ENCODE results near the gene INO80. TPM values are rescaled to one million over a fixed set of nuclear protein-coding genes. Genes with fewer than 3 reads are reported as not detected.
"Not testable (repeated sequence)": the region's sequence is repeated elsewhere in the genome, so short reads cannot be mapped to it uniquely, and the experiment has no call there.

The INO80 gene
- total RNA-seq, 6 donors from 2014 or later: 22.8 to 92.2 (median 43.9) TPM

DNA sequence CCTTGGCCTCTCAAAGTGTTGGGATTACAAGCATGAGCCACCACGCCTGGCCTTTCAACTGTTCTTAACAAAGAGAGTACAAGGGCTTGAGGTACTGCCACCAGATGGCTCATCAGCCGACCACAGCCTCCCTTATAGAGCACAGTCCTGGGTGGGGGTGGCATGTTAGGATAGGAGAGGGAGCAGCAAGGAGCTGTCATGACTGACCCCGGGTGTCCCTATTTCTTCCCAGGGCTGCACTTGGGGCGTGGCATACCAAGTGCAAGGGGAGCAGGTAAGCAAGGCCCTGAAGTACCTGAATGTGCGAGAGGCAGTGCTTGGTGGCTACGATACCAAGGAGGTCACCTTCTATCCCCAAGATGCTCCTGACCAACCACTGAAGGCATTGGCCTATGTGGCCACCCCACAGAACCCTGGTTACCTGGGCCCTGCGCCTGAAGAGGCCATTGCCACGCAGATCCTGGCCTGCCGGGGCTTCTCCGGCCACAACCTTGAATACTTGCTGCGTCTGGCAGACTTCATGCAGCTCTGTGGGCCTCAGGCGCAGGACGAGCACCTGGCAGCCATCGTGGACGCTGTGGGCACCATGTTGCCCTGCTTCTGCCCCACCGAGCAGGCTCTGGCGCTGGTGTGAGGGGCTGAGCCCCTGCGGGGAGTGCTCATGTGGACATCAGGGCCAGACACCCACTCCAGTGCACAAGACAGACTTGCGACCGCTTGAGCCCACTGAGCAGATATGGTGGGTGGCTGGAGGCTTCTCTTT lies 160.8 kb downstream of the INO80 start:
- Histone ChIP-seq H3K4me1 (peaks cover 15 to 27% (median 22%) of the 10 kb centered on the region in 4 donors), H3K9me3 (no peaks in the 10 kb centered on the region), H3K4me3 (no peak overlapping the region), H3K27me3 (no peaks in the 10 kb centered on the region), H3K27ac (no peak overlapping the region), H3K36me3 (peaks cover 0 to 7% (median 0%) of the 10 kb centered on the region in 4 donors)
- peak in 1 of 2 donors; percentile 78 for DNase-seq
- ATAC-seq (ENCODE audit: low FRiP score in 2 of 2): no peak
- TF ChIP-seq POLR2AphosphoS5 (IDR thresholded peaks at IDR 0.05) (no peak), POLR2A (IDR thresholded peaks at IDR 0.05) (no peak), EP300 (IDR thresholded peaks at IDR 0.05) (no peak)
- TF ChIP-seq, protein P1, sequence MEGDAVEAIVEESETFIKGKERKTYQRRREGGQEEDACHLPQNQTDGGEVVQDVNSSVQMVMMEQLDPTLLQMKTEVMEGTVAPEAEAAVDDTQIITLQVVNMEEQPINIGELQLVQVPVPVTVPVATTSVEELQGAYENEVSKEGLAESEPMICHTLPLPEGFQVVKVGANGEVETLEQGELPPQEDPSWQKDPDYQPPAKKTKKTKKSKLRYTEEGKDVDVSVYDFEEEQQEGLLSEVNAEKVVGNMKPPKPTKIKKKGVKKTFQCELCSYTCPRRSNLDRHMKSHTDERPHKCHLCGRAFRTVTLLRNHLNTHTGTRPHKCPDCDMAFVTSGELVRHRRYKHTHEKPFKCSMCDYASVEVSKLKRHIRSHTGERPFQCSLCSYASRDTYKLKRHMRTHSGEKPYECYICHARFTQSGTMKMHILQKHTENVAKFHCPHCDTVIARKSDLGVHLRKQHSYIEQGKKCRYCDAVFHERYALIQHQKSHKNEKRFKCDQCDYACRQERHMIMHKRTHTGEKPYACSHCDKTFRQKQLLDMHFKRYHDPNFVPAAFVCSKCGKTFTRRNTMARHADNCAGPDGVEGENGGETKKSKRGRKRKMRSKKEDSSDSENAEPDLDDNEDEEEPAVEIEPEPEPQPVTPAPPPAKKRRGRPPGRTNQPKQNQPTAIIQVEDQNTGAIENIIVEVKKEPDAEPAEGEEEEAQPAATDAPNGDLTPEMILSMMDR (IDR thresholded peaks at IDR 0.05): no peak
- WGBS, 2 donors: 90 to 96% methylated on average over 9 to 12 of the region's 20 CpGs

DNA sequence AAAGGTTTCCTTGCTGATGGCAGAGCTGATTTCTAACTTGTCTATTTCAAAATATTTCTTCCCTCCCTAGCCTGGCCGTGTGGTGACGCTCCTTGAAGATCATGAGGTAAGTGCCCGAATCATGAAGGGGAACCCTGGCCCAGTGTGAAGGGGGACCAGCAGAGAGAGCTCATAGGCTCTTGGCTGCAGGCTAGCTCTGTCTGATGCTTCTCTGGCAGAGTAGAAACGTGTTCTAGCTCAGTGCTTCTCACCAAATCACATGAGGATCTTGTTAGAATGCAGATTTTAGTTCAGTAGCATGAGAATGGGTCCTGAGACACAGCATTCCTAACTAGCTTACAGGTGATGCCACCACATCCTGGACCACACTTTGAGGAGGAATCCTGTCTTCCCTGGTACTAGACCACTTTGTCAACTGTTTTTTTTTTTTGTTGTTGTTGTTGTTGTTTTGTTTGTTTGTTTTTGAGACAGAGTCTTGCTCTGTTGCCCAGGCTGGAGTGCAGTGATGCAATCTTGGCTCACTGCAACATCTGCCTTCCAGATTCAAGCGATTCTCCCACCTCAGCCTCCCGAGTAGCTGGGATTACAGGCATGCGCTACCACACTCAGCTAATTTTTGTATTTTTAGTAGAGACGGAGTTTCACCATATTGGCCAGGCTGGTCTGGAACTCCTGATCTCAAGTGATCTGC lies 161.8 kb downstream of the INO80 start:
- H3K4me3 ChIP-seq: peak overlapping the region in 3 of 4 donors; percentile 62 to 74 (median 69)
- WGBS, 2 donors: 71 to 76% methylated on average over 5 to 8 of the region's 8 CpGs
- H3K27ac ChIP-seq; ATAC-seq (ENCODE audit: low FRiP score in 2 of 2); H3K27me3 ChIP-seq; DNase-seq; H3K9me3 ChIP-seq; H3K36me3 ChIP-seq: not testable (repeated sequence)
- H3K4me1 ChIP-seq: peaks cover 15 to 32% (median 23%) of the 10 kb centered on the region in 4 donors

DNA sequence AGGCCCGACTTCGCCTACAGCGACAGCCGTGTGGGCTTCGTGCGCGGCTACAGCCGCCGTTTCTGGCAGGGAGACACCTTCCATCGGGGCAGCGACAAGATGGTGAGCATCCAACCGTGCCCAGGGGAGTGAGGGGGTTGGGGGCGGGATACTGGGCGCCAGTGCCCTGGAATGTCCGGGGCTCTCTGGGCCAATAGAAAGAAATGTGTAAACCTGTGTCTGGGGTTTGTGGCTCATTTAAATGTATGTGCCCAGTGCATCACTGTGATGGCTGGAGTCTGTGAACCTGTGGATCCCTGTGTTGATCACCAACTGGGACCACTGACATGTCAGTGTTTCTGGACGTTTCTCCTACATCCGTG lies 162.4 kb downstream of the INO80 start:
- Histone ChIP-seq H3K4me3 (peak overlapping the region; percentile 61 to 74 (median 66)), H3K4me1 (peaks cover 15 to 34% (median 26%) of the 10 kb centered on the region in 4 donors), H3K27ac (peak overlapping the region in 3 of 4 donors; percentile 84 to 89 (median 87)), H3K27me3 (no peaks in the 10 kb centered on the region), H3K9me3 (no peaks in the 10 kb centered on the region), H3K36me3 (peaks cover 0 to 7% (median 0%) of the 10 kb centered on the region in 4 donors)
- no peak for TF ChIP-seq EP300 (IDR thresholded peaks at IDR 0.05)
- TF ChIP-seq, protein P1 (IDR thresholded peaks at IDR 0.05): no peak
- no peak for TF ChIP-seq POLR2A (IDR thresholded peaks at IDR 0.05)
- 7 to 9% methylated on average over 7 to 15 of the region's 17 CpGs for WGBS, 2 donors
- DNase-seq (no peak), ATAC-seq (ENCODE audit: low FRiP score in 2 of 2) (peak; percentile 1 to 14)

DNA sequence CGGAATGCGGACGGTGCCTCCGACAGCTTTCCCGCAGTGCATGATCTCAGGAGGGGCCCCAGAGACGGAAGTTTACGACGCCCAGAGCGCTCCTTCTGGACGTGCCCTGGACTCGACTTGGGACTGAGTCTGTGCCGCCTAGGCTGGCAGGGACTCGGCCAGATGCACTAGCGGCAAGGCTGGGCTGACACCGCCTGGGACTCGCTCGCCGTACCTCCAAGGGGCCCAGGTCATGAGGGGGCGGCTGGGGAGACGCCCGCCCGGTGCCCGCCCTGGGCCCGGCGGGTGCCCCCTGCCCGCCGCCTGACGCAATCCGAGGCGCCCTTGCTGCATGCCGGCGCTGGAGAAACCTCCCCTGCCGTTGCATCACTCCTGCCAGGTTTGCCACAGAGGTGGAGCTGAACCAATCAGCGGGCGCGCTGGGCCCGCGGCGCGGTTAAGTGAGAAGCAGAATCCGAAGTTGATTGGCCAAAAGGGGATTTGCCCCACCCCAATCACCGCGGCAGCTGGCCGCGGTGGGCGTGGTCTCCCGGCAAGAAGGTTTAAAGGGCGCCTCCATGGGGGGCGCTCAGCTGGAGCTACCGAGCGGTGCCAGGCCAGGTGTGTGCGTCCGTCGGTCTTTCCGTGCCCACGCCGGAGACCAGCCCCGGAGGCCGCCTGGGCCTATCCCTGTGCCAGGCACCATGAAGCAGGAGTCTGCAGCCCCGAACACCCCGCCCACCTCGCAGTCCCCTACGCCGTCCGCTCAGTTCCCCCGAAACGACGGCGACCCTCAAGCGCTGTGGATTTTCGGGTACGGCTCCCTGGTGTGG lies 163.0 kb downstream of the INO80 start, which contains the start of gene CHAC1:
Gene CHAC1 (plus strand): TSS at position 571 of the 812 bp plus-strand sequence. CDS start 113 bp downstream, at position 684.
- TF ChIP-seq EP300 (IDR thresholded peaks at IDR 0.05) (no peak), POLR2A (IDR thresholded peaks at IDR 0.05) (peak in 2 of 4 donors; percentile 56 to 84), POLR2AphosphoS5 (IDR thresholded peaks at IDR 0.05) (peak in 1 of 2 donors; percentile 79)
- TF ChIP-seq, protein P1 (IDR thresholded peaks at IDR 0.05): peak in 2 of 6 experiments; percentile 23 to 36
- 2 to 4% methylated on average over 14 to 15 of the region's 72 CpGs for WGBS, 2 donors

More for the DNA sequence above, 163.0 kb downstream of the INO80 start, which contains the start of gene CHAC1:
- H3K27me3 ChIP-seq: no peaks in the 10 kb centered on the region
- peaks cover 15 to 34% (median 26%) of the 10 kb centered on the region in 4 donors for H3K4me1 ChIP-seq
- peak within 1 kb of the TSS; percentile 61 to 74 (median 66) for H3K4me3 ChIP-seq
- peaks cover 0 to 7% (median 0%) of the 10 kb centered on the region in 4 donors for H3K36me3 ChIP-seq
- peak within 1 kb of the TSS; percentile 83 to 89 (median 86) for H3K27ac ChIP-seq
- H3K9me3 ChIP-seq: no peaks in the 10 kb centered on the region
- DNase-seq: peak; percentile 98
- peak; percentile 93 to 96 for ATAC-seq (ENCODE audit: low FRiP score in 2 of 2)

Measured in upper lobe of left lung (tissue), 6 donors.